Astrocyte (in vitro differentiated cells and primary cell): ENCODE results near the gene CUEDC1. TPM values are rescaled to one million over a fixed set of nuclear protein-coding genes. Genes with fewer than 3 reads are reported as not detected.

Experiments used
- DNase-seq: peaks from one replicate; pipeline ENCODE4 v3.0.0-alpha.2; 2010; ENCODE audit warnings: low read depth
- FAIRE-seq: peaks from 2 replicates; lab custom pipeline; 2011; peaks lifted over from hg19 to GRCh38; lab: Jason Lieb, UNC
- H2AFZ ChIP-seq: 2 replicates; pipeline ENCODE4 v1.6.0; 2012; ENCODE audit warnings: low read depth, low read length, inconsistent platforms
- H3K27ac ChIP-seq: 2 replicates; pipeline ENCODE4 v1.5.1; 2011; ENCODE audit warnings: low read depth, low read length, inconsistent platforms
- H3K27me3 ChIP-seq: 2 replicates; pipeline ENCODE4 v1.6.0; 2011; ENCODE audit warnings: low read length, inconsistent platforms; ENCODE audit not compliant: insufficient read depth
- H3K36me3 ChIP-seq: 2 replicates; pipeline ENCODE4 v1.5.1; 2011; ENCODE audit warnings: low read length, inconsistent platforms; ENCODE audit not compliant: insufficient read depth
- H3K4me1 ChIP-seq: 2 replicates; pipeline ENCODE4 v1.5.1; 2011; ENCODE audit warnings: low read length, inconsistent platforms; ENCODE audit not compliant: insufficient read depth
- H3K4me2 ChIP-seq: 2 replicates; pipeline ENCODE4 v1.6.0; 2012; ENCODE audit warnings: low read length, inconsistent platforms
- H3K4me3 ChIP-seq: 2 replicates; pipeline ENCODE4 v1.5.1; 2011; ENCODE audit warnings: low read depth, mild to moderate bottlenecking, low read length, inconsistent platforms; ENCODE audit not compliant: insufficient read depth
- H3K79me2 ChIP-seq: 2 replicates; pipeline ENCODE4 v1.6.0; 2012; ENCODE audit warnings: mild to moderate bottlenecking, low read length, inconsistent platforms; ENCODE audit not compliant: insufficient read depth
- H3K9ac ChIP-seq: 2 replicates; pipeline ENCODE4 v1.6.0; 2012; ENCODE audit warnings: mild to moderate bottlenecking, low read length, inconsistent platforms
- H3K9me3 ChIP-seq: 2 replicates; pipeline ENCODE4 v1.5.1; 2012; ENCODE audit warnings: low read depth, mild to moderate bottlenecking, low read length, inconsistent platforms; ENCODE audit not compliant: insufficient read depth
- H4K20me1 ChIP-seq: 2 replicates; pipeline ENCODE4 v1.6.0; 2012; ENCODE audit warnings: low read length, inconsistent platforms; ENCODE audit not compliant: insufficient read depth
- H3K27ac Mint-ChIP-seq: one replicate; pipeline ENCODE4 v1.8.0; 2021; ENCODE audit warnings: mild to moderate bottlenecking, mixed read lengths; ENCODE audit not compliant: unreplicated experiment
- H3K27me3 Mint-ChIP-seq: one replicate; pipeline ENCODE4 v1.8.0; 2021; ENCODE audit warnings: low read depth, mixed read lengths; ENCODE audit not compliant: unreplicated experiment
- H3K36me3 Mint-ChIP-seq: one replicate; pipeline ENCODE4 v1.8.0; 2021; ENCODE audit warnings: low read depth, mixed read lengths; ENCODE audit not compliant: unreplicated experiment
- H3K4me1 Mint-ChIP-seq: one replicate; pipeline ENCODE4 v1.8.0; 2021; ENCODE audit warnings: low read depth, mixed read lengths; ENCODE audit not compliant: unreplicated experiment
- H3K4me3 Mint-ChIP-seq: one replicate; pipeline ENCODE4 v1.8.0; 2021; ENCODE audit warnings: mild to moderate bottlenecking, moderate library complexity, mixed read lengths; ENCODE audit not compliant: unreplicated experiment
- H3K9me3 Mint-ChIP-seq: one replicate; pipeline ENCODE4 v1.8.0; 2021; ENCODE audit warnings: mild to moderate bottlenecking, mixed read lengths; ENCODE audit not compliant: unreplicated experiment
- CTCF ChIP-seq: IDR thresholded peaks from 2 replicates; pipeline ENCODE4 v1.5.1; 2011; ENCODE audit warnings: low read depth, mild to moderate bottlenecking, inconsistent platforms, low read length, moderate library complexity; ENCODE audit not compliant: insufficient read depth
- EZH2 ChIP-seq: IDR thresholded peaks from 2 replicates; pipeline ENCODE4 v1.6.1; 2012; ENCODE audit warnings: mild to moderate bottlenecking, low read length, inconsistent platforms; ENCODE audit not compliant: insufficient read depth
- total RNA-seq: library from RNA; stranded (reverse); gene quantifications from 2 replicates; pipeline ENCODE4 v1.2.1, GENCODE V29; 2021

The CUEDC1 gene
- total RNA-seq, 1 donor from 2014 or later, result 43.7 TPM

- Histone ChIP-seq H3K36me3 (peaks cover 4% of the 10 kb centered on the region), H2AFZ (peak overlapping the region; percentile 62), H3K79me2 (no peaks in the 10 kb centered on the region), H3K4me3 (peak overlapping the region; percentile 48), H3K4me1 (no peaks in the 10 kb centered on the region), H3K27me3 (no peaks in the 10 kb centered on the region), H3K27ac (no peak overlapping the region), H3K9ac (peak overlapping the region; percentile 41), H3K4me2 (peak overlapping the region; percentile 86), H3K9me3 (no peaks in the 10 kb centered on the region), H4K20me1 (peaks cover 7% of the 10 kb centered on the region)
- TF ChIP-seq CTCF (peak; percentile 96), EZH2 (no peak)
- Mint-ChIP-seq H3K36me3 (no peaks in the 10 kb centered on the region), H3K27me3 (peaks cover 2% of the 10 kb centered on the region), H3K27ac (no peak overlapping the region), H3K4me3 (no peak overlapping the region), H3K9me3 (no peaks in the 10 kb centered on the region), H3K4me1 (no peaks in the 10 kb centered on the region)
- DNase-seq (peak; percentile 54), FAIRE-seq (no peak)
Measured at GRCh38 chr17:57833179-57833939, 121.9 kb downstream of the CUEDC1 start.

- Histone ChIP-seq H3K4me3 (peak overlapping the region; percentile 48), H3K27ac (no peak overlapping the region), H3K9ac (peak overlapping the region; percentile 41), H3K4me2 (peak overlapping the region; percentile 86), H3K9me3 (no peaks in the 10 kb centered on the region), H3K79me2 (no peaks in the 10 kb centered on the region), H2AFZ (peak overlapping the region; percentile 62), H3K27me3 (no peaks in the 10 kb centered on the region), H3K4me1 (no peaks in the 10 kb centered on the region), H4K20me1 (peaks cover 7% of the 10 kb centered on the region), H3K36me3 (peaks cover 2% of the 10 kb centered on the region)
- H3K9me3 Mint-ChIP-seq, result no peaks in the 10 kb centered on the region
- peaks cover 5% of the 10 kb centered on the region for H3K27me3 Mint-ChIP-seq
- no peak for DNase-seq
- no peaks in the 10 kb centered on the region for H3K36me3 Mint-ChIP-seq
- FAIRE-seq, result no peak
- no peaks in the 10 kb centered on the region for H3K4me1 Mint-ChIP-seq
- TF ChIP-seq EZH2 (no peak), CTCF (no peak)
- H3K27ac Mint-ChIP-seq, result no peak overlapping the region
- H3K4me3 Mint-ChIP-seq, result no peak overlapping the region
Measured at GRCh38 chr17:57832314-57833178, 122.7 kb downstream of the CUEDC1 start.
